Neural cell (in vitro differentiated cells): ENCODE results near the gene CEP85L.

ENCODE experiments used
- EZH2 ChIP-seq: fragments of 200-600, 300-800 bp; shearing (Covaris generic), sonication (generic); IDR thresholded peaks from 2 replicates; pipeline ENCODE4 v1.6.1; 2014; ENCODE audit warnings: antibody characterized with exemption, low read length, borderline replicate concordance, mild to moderate bottlenecking; ENCODE audit not compliant: insufficient read depth, poor library complexity, severe bottlenecking
- POLR2AphosphoS5 ChIP-seq: IDR thresholded peaks from 2 replicates; pipeline ENCODE4 v1.6.1; 2012
- RAD21 ChIP-seq: fragments of 450-650 bp; conservative IDR thresholded peaks from 2 replicates; pipeline ENCODE4 v1.6.1; 2014; ENCODE audit warnings: antibody characterized with exemption, mild to moderate bottlenecking, moderate library complexity
- TAF1 ChIP-seq: IDR thresholded peaks from 2 replicates; pipeline ENCODE4 v1.6.1; 2012; ENCODE audit warnings: low read depth
- TF ChIP-seq, protein P1 (sequence below): fragments of 450-650 bp; IDR thresholded peaks from 2 replicates; pipeline ENCODE4 v1.5.1; 2014; ENCODE audit warnings: antibody characterized with exemption, mild to moderate bottlenecking, moderate library complexity; ENCODE audit not compliant: poor library complexity, severe bottlenecking
- TF ChIP-seq, protein P2 (sequence below): IDR thresholded peaks from 2 replicates; pipeline ENCODE4 v1.6.1; 2012; ENCODE audit warnings: borderline replicate concordance

DNA sequence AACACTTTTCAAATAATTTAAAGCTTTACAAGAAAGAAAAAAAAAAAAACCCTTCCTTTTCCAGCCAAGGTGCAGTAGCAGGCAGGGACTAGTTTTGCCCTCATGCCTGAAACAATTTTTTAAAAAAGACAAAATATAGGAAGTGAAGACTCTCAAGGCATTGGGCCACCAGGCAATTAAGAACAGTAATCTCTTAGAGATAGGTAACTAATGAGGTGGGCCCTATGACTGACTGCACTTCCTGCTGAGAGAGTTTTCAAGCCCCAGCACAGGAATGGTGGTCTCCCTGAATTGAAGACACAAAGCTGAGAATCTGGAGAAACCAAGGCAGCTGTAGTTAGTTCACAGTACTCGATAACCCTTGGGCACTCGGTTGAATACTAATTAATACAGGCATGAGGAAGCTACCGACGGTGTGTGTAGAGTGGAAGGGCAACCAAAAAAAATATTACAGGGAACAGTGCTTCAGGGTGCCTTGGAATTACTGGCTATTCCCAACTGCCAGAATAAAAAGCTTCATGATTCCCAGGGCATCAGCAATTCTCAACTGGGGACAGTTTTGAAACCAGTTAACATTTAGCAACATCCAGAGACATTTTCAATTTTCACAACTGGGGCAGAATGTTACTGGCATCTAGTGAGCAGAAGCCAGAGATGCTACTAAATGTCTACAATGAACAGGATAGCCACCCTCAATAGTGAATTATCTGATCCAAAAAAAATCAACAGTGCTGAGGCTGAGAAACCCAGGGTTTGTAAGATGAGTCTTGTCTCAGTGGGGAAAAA is 139.3 kb downstream of the CEP85L start:
- TF ChIP-seq, protein P1, sequence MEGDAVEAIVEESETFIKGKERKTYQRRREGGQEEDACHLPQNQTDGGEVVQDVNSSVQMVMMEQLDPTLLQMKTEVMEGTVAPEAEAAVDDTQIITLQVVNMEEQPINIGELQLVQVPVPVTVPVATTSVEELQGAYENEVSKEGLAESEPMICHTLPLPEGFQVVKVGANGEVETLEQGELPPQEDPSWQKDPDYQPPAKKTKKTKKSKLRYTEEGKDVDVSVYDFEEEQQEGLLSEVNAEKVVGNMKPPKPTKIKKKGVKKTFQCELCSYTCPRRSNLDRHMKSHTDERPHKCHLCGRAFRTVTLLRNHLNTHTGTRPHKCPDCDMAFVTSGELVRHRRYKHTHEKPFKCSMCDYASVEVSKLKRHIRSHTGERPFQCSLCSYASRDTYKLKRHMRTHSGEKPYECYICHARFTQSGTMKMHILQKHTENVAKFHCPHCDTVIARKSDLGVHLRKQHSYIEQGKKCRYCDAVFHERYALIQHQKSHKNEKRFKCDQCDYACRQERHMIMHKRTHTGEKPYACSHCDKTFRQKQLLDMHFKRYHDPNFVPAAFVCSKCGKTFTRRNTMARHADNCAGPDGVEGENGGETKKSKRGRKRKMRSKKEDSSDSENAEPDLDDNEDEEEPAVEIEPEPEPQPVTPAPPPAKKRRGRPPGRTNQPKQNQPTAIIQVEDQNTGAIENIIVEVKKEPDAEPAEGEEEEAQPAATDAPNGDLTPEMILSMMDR: no peak
- TF ChIP-seq EZH2 (no peak), RAD21 (no peak), TAF1 (no peak), POLR2AphosphoS5 (no peak)
- TF ChIP-seq, protein P2, sequence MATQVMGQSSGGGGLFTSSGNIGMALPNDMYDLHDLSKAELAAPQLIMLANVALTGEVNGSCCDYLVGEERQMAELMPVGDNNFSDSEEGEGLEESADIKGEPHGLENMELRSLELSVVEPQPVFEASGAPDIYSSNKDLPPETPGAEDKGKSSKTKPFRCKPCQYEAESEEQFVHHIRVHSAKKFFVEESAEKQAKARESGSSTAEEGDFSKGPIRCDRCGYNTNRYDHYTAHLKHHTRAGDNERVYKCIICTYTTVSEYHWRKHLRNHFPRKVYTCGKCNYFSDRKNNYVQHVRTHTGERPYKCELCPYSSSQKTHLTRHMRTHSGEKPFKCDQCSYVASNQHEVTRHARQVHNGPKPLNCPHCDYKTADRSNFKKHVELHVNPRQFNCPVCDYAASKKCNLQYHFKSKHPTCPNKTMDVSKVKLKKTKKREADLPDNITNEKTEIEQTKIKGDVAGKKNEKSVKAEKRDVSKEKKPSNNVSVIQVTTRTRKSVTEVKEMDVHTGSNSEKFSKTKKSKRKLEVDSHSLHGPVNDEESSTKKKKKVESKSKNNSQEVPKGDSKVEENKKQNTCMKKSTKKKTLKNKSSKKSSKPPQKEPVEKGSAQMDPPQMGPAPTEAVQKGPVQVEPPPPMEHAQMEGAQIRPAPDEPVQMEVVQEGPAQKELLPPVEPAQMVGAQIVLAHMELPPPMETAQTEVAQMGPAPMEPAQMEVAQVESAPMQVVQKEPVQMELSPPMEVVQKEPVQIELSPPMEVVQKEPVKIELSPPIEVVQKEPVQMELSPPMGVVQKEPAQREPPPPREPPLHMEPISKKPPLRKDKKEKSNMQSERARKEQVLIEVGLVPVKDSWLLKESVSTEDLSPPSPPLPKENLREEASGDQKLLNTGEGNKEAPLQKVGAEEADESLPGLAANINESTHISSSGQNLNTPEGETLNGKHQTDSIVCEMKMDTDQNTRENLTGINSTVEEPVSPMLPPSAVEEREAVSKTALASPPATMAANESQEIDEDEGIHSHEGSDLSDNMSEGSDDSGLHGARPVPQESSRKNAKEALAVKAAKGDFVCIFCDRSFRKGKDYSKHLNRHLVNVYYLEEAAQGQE: no peak
